Pancreas (tissue), 10 donors: ENCODE measurements around the gene GPR61. TPM values are rescaled to one million over a fixed set of nuclear protein-coding genes. Genes with fewer than 3 reads are reported as not detected.

ENCODE experiments used
- ATAC-seq, 4 donors: fragments of 200-7000 bp; cut with Tn5 transposase; one replicate each; pipeline versions ENCODE4 v1.8.0 to v1.9.1; 2020; ENCODE audit warnings: mild to moderate bottlenecking in 4 of 4, moderate library complexity in 4 of 4
- DNase-seq, 6 donors: peaks; one replicate each; pipeline ENCODE4 v3.0.0-alpha.2; 2020
- FAIRE-seq: peaks from 2 replicates; lab custom pipeline; 2012; peaks lifted over from hg19 to GRCh38; lab: Jason Lieb, UNC
- H3K27ac ChIP-seq, 4 donors: fragments of 200-600 bp; sonication (generic); 1 replicate in 3 of 4; 2 replicates in 1 of 4; pipeline versions ENCODE4 v1.5.0 to v1.8.0; 2020
- H3K27me3 ChIP-seq, 4 donors: fragments of 200-600 bp; one replicate each; pipeline ENCODE4 v1.8.0; 2021
- H3K36me3 ChIP-seq, 3 donors: fragments of 200-600 bp; sonication (generic) in 1 of 3; one replicate each; pipeline versions ENCODE4 v1.5.0 to v1.8.0; 2020 to 2021
- H3K4me1 ChIP-seq, 3 donors: fragments of 200-600 bp; one replicate each; pipeline ENCODE4 v1.8.0; 2021
- H3K4me3 ChIP-seq, 4 donors: fragments of 200-600 bp; sonication (generic) in 2 of 4; one replicate each; pipeline versions ENCODE4 v1.5.0 to v1.8.0; 2020 to 2021
- H3K9me3 ChIP-seq, 4 donors: fragments of 200-600 bp; one replicate each; pipeline ENCODE4 v1.8.0; 2021
- WGBS, 2 donors: extraction: QIAGEN DNeasy Blood & Tissue Kit; methylation state at CpG; one replicate each; pipeline ENCODE4 v1.1.7; 2013; 5-methylcytosine and 5-hydroxymethylcytosine counted together
- intact Hi-C, 3 donors: fragments of 100-400 bp; cut with DNase I; formaldehyde crosslinking; loops; one replicate each; pipeline versions ENCODE4 v1.11.1 to v1.14.2; 2022
- polyA plus RNA-seq, 2 donors: library from polyadenylated mRNA; stranded (reverse); fragments of 200-250 nt; gene quantifications; one replicate each; pipeline ENCODE4 v1.2.3, GENCODE V29; 2013
- total RNA-seq, 6 donors: library from RNA; stranded (reverse); fragmentation: NEBNext Ultra II Directional in 4 of 6; extraction: Animal tissue kit (Norgen Biotek cat#: 25700) in 4 of 6; gene quantifications; one replicate each; pipeline versions ENCODE4 v1.2.1 to v1.2.4, GENCODE V29; 2021 to 2023
- TF ChIP-seq, protein P1 (sequence below), 4 donors: fragments of 200-600 bp; sonication (generic) in 3 of 4; IDR thresholded peaks; one replicate each; pipeline versions ENCODE4 v1.5.0 to v1.8.0; 2021; ENCODE audit warnings: antibody characterized with exemption in 4 of 4
- donor health status: healthy with polysubstance abuse.
- donor health status: DM: no; HTN: no; CAD: no; lungs with moderate emphysema.
- donor health status: DM: no; HTN: no; CAD: no.
- donor health status: control.
- donor health status: control.
- donor health status: Bipolar disorder and iron deficiency.
- donor health status: DM: yes; HTN: yes; CAD: no.
- donor health status: DM: no; HTN: no; CAD: no.
- donor health status: DM: no; HTN: no; CAD: no.
- donor health status: DM: yes; HTN: yes; CAD: no.

Gene GPR61
- total and polyA plus RNA-seq, 8 donors = 0.09 to 0.19 TPM; not detected in 6

DNA sequence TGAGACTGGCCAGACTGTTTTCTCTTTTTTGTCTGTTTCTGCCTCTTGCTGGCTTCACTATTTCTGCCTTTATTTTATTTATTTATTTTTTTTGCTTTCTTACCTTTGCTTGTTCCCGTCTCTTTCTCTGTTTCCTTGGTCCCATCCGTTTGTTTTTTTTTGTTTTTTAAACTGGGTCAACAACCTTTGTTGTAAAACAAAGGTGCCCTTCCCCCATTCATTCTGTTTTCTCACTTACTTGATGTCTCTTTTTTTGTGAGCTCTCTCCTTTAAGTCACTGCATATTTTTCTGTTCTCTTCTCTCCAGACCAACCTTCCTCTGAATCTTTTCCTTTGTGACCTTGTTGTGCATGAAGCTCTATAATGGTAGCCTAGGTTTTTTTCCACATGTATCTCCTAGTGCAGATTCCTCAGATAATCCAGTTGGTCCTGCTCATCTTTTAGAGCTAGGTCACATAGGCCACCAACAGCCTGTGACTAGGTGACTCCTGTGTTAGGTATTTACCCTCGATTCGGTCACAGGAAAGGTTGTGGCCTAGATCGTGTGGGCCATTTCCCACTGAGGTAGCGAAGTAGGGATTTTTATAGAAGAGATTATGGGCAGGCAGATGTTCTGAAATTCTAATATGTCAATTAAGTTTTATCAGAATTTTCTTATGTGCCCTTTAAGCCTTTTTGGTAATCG lies 24.7 kb downstream of the GPR61 start:
- Histone ChIP-seq H3K36me3 (no peaks in the 10 kb centered on the region), H3K27me3 (no peaks in the 10 kb centered on the region), H3K4me3 (no peak overlapping the region), H3K27ac (no peak overlapping the region), H3K4me1 (peaks cover 28 to 76% (median 68%) of the 10 kb centered on the region in 3 donors), H3K9me3 (no peaks in the 10 kb centered on the region)
- no peak for FAIRE-seq
- DNase-seq = no peak
- ATAC-seq = no peak
- WGBS, 2 donors = 76 to 79% methylated on average over 7 of the region's 7 CpGs
- intact Hi-C loops = no loop called here
- TF ChIP-seq, protein P1, sequence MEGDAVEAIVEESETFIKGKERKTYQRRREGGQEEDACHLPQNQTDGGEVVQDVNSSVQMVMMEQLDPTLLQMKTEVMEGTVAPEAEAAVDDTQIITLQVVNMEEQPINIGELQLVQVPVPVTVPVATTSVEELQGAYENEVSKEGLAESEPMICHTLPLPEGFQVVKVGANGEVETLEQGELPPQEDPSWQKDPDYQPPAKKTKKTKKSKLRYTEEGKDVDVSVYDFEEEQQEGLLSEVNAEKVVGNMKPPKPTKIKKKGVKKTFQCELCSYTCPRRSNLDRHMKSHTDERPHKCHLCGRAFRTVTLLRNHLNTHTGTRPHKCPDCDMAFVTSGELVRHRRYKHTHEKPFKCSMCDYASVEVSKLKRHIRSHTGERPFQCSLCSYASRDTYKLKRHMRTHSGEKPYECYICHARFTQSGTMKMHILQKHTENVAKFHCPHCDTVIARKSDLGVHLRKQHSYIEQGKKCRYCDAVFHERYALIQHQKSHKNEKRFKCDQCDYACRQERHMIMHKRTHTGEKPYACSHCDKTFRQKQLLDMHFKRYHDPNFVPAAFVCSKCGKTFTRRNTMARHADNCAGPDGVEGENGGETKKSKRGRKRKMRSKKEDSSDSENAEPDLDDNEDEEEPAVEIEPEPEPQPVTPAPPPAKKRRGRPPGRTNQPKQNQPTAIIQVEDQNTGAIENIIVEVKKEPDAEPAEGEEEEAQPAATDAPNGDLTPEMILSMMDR (IDR thresholded peaks at IDR 0.05) = no peak

DNA sequence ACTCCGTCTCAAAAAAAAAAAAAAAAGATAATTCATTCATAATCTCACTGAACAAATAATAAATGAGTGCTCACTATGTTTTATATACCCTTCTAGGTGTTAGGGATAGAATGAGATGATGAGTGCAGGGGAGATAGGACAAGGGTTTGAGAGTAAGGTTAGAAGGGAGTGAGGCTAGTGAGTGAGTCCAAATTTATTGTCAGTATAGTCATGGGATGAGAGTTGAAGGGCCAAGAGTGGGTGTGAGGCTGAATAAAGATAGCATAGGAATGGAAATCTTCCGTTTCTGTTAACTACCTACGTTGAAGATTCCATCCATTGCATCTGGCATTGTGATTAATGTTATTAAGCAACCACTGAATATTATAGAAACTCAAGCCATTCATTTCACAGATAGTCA lies 25.6 kb downstream of the GPR61 start:
- no peak for DNase-seq
- ATAC-seq = no peak
- Histone ChIP-seq H3K27me3 (no peaks in the 10 kb centered on the region), H3K36me3 (no peaks in the 10 kb centered on the region), H3K4me1 (peaks cover 27 to 80% (median 68%) of the 10 kb centered on the region in 3 donors), H3K27ac (no peak overlapping the region), H3K4me3 (no peak overlapping the region), H3K9me3 (no peaks in the 10 kb centered on the region)
- intact Hi-C loops = no loop called here
- FAIRE-seq = no peak
- WGBS, 2 donors = 77 to 80% methylated on average over 3 of the region's 3 CpGs
- TF ChIP-seq, protein P1 (IDR thresholded peaks at IDR 0.05) = no peak

GRCh38 chr1:109566982-109567381 lies 27.3 kb downstream of the GPR61 start:
- ATAC-seq = no peak
- TF ChIP-seq, protein P1 (IDR thresholded peaks at IDR 0.05) = no peak
- DNase-seq = no peak
- peaks cover 28 to 77% (median 74%) of the 10 kb centered on the region in 3 donors for H3K4me1 ChIP-seq
- intact Hi-C loops = no loop called here
- 29 to 31% methylated on average over 1 of the region's 1 CpG for whole genome bisulfite sequencing, 2 donors
- H3K27me3 ChIP-seq = no peaks in the 10 kb centered on the region
- no peak for FAIRE-seq
- H3K9me3 ChIP-seq = no peaks in the 10 kb centered on the region
- H3K27ac ChIP-seq = peak overlapping the region in 2 of 4 donors; percentile 24 to 33
- no peaks in the 10 kb centered on the region for H3K36me3 ChIP-seq
- no peak overlapping the region for H3K4me3 ChIP-seq

GRCh38 chr1:109567877-109568672 lies 28.4 kb downstream of the GPR61 start:
- TF ChIP-seq, protein P1 (IDR thresholded peaks at IDR 0.05) = no peak
- peaks cover 28 to 76% (median 70%) of the 10 kb centered on the region in 3 donors for H3K4me1 ChIP-seq
- peak; percentile 57 to 84 (median 82) for ATAC-seq

More at GRCh38 chr1:109567877-109568672, 28.4 kb downstream of the GPR61 start:
- Histone ChIP-seq H3K36me3 (no peaks in the 10 kb centered on the region), H3K4me3 (no peak overlapping the region), H3K9me3 (no peaks in the 10 kb centered on the region), H3K27ac (peak overlapping the region in 2 of 4 donors; percentile 2 to 11), H3K27me3 (no peaks in the 10 kb centered on the region)
- FAIRE-seq (peak; percentile 34), DNase-seq (no peak)
- WGBS, 2 donors = 44 to 56% methylated on average over 4 of the region's 4 CpGs
- intact Hi-C loops = no loop called here
